Mesendoderm (in vitro differentiated cells): Measurements from ENCODE around the gene GATB.

Source experiments
- DNase-seq: peaks from one replicate; pipeline ENCODE4 v3.0.0; 2013
- H2AK5ac ChIP-seq: 2 replicates; pipeline ENCODE4 v1.6.1; 2013; ENCODE audit warnings: low read length, inconsistent platforms
- H2BK120ac ChIP-seq: 2 replicates; pipeline ENCODE4 v1.6.1; 2013; ENCODE audit warnings: low read depth, mild to moderate bottlenecking, low read length, moderate library complexity, mixed read lengths
- H2BK15ac ChIP-seq: replicated peaks from 2 replicates; pipeline ENCODE4 v1.6.1; 2013; ENCODE audit warnings: low read depth, mild to moderate bottlenecking, moderate library complexity
- H2BK5ac ChIP-seq: 2 replicates; pipeline ENCODE4 v1.6.1; 2013; ENCODE audit warnings: low read length, inconsistent platforms
- H3K18ac ChIP-seq: 2 replicates; pipeline ENCODE4 v1.6.1; 2013; ENCODE audit warnings: mild to moderate bottlenecking, low read length, mixed read lengths
- H3K23ac ChIP-seq: one replicate; pipeline ENCODE4 v1.6.1; 2013; ENCODE audit warnings: low read length
- H3K27ac ChIP-seq: 2 replicates; pipeline ENCODE4 v1.5.1; 2013; ENCODE audit warnings: low read depth, mild to moderate bottlenecking, inconsistent platforms, low read length, moderate library complexity
- H3K27me3 ChIP-seq: 2 replicates; pipeline ENCODE4 v1.6.1; 2013; ENCODE audit warnings: low read length, control low read depth, mild to moderate bottlenecking, inconsistent platforms; ENCODE audit not compliant: insufficient read depth, poor library complexity
- H3K36me3 ChIP-seq: 2 replicates; pipeline ENCODE4 v1.6.1; 2013; ENCODE audit warnings: low read length, inconsistent platforms; ENCODE audit not compliant: control insufficient read depth, insufficient read depth
- H3K4ac ChIP-seq: one replicate; pipeline ENCODE4 v1.6.1; 2013; ENCODE audit warnings: low read depth, mild to moderate bottlenecking, low read length, moderate library complexity
- H3K4me1 ChIP-seq: 2 replicates; pipeline ENCODE4 v1.6.1; 2013; ENCODE audit warnings: low read depth, low read length, inconsistent platforms; ENCODE audit not compliant: control insufficient read depth
- H3K4me2 ChIP-seq: 2 replicates; pipeline ENCODE4 v1.6.1; 2013; ENCODE audit warnings: low read length
- H3K4me3 ChIP-seq: 2 replicates; pipeline ENCODE4 v1.5.1; 2013; ENCODE audit warnings: mild to moderate bottlenecking, low read length
- H3K56ac ChIP-seq: one replicate; pipeline ENCODE4 v1.6.1; 2013; ENCODE audit warnings: low read length
- H3K79me1 ChIP-seq: 2 replicates; pipeline ENCODE4 v1.6.1; 2013; ENCODE audit warnings: low read length, inconsistent platforms
- H3K79me2 ChIP-seq: 2 replicates; pipeline ENCODE4 v1.6.1; 2013; ENCODE audit warnings: mild to moderate bottlenecking, low read length; ENCODE audit not compliant: control insufficient read depth, insufficient read depth
- H3K9ac ChIP-seq: 2 replicates; pipeline ENCODE4 v1.6.1; 2013; ENCODE audit warnings: low read length, inconsistent platforms
- H4K5ac ChIP-seq: one replicate; pipeline ENCODE4 v1.6.1; 2013; ENCODE audit warnings: low read length
- H4K8ac ChIP-seq: one replicate; pipeline ENCODE4 v1.6.1; 2013; ENCODE audit warnings: low read depth, mild to moderate bottlenecking, control low read depth, low read length, moderate library complexity
- WGBS: extraction: QIAGEN DNeasy Blood & Tissue Kit; methylation state at CpG from one replicate; pipeline ENCODE4 v1.1.7; 2013; ENCODE audit warnings: low lambda C conversion rate, missing lambda C conversion rate; ENCODE audit not compliant: insufficient coverage; ENCODE audit errors: extremely low coverage; 5-methylcytosine and 5-hydroxymethylcytosine counted together

Gene GATB

DNA sequence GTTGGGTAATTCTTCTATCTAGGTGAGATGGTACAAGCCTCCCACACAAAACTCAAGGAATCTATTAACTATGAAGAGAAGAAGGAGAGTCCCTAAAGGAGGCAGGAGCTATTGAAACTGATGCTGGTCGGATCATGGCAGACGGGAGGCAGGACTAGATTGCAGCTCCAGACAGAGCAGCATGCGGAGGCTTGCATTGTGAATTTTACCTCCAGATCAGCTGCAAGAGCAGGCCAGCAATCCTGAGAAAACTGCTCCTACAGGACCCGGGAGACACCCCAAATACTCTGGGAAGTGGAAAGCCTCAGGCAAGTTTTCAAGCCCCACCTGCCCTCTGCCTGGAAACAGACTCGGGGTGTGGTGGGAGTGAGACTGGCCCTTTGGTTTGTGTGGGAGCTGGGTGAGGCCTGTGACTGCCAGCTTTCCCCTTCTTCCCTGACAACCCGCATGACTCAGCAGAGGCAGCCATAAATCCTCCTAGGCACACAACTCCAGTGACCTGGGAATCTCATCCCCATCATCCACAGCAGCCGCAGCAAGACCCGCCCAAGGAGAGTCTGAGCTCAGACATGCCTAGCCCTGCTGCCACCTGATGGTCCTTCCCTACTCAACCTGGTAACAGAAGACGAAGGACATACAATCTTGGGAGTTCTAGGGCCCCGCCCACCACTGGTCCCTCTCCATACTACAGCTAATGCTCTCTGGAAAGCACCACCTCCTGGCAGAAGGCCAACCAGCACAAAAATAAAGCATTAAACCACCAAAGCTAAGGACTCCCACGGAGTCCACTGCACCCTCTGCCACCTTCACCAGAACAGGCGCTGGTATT is 30.9 kb downstream of the GATB start:
- H3K36me3 ChIP-seq, result no peaks in the 10 kb centered on the region
- peak; percentile 59 for DNase-seq
- no peak overlapping the region for H3K27ac ChIP-seq
- H3K4ac ChIP-seq, result no peak overlapping the region
- H2AK5ac ChIP-seq, result no peak overlapping the region
- H3K27me3 ChIP-seq, result no peaks in the 10 kb centered on the region
- no CpG with 5 or more reads among the region's 12 CpGs for WGBS
- H3K18ac ChIP-seq, result no peak overlapping the region
- no peak overlapping the region for H2BK15ac ChIP-seq
- no peaks in the 10 kb centered on the region for H3K4me1 ChIP-seq
- H3K79me1 ChIP-seq, result no peaks in the 10 kb centered on the region
- no peak overlapping the region for H4K8ac ChIP-seq
- H2BK5ac ChIP-seq, result no peak overlapping the region
- H3K56ac ChIP-seq, result no peak overlapping the region
- H4K5ac ChIP-seq, result no peak overlapping the region
- H3K79me2 ChIP-seq, result no peaks in the 10 kb centered on the region
- no peak overlapping the region for H3K4me3 ChIP-seq
- no peak overlapping the region for H3K23ac ChIP-seq
- no peak overlapping the region for H3K9ac ChIP-seq
- H2BK120ac ChIP-seq, result no peak overlapping the region
- H3K4me2 ChIP-seq, result no peak overlapping the region

- H3K27me3 ChIP-seq, result no peaks in the 10 kb centered on the region
- no peaks in the 10 kb centered on the region for H3K36me3 ChIP-seq
- no peak overlapping the region for H2BK120ac ChIP-seq
- no peaks in the 10 kb centered on the region for H3K4me1 ChIP-seq
- WGBS, result no CpG with 5 or more reads among the region's 2 CpGs
- no peak overlapping the region for H4K5ac ChIP-seq
- H3K9ac ChIP-seq, result no peak overlapping the region
- no peak overlapping the region for H2BK5ac ChIP-seq
- no peak overlapping the region for H3K4me3 ChIP-seq
- no peak overlapping the region for H2BK15ac ChIP-seq
- H3K27ac ChIP-seq, result no peak overlapping the region
- no peak for DNase-seq
- H2AK5ac ChIP-seq, result no peak overlapping the region
- H3K18ac ChIP-seq, result no peak overlapping the region
- H3K23ac ChIP-seq, result no peak overlapping the region
- no peaks in the 10 kb centered on the region for H3K79me2 ChIP-seq
- no peaks in the 10 kb centered on the region for H3K79me1 ChIP-seq
- H4K8ac ChIP-seq, result no peak overlapping the region
- H3K4me2 ChIP-seq, result no peak overlapping the region
- H3K4ac ChIP-seq, result no peak overlapping the region
- H3K56ac ChIP-seq, result no peak overlapping the region
Measured at GRCh38 chr4:151728679-151729078, 32.1 kb downstream of the GATB start.

DNA sequence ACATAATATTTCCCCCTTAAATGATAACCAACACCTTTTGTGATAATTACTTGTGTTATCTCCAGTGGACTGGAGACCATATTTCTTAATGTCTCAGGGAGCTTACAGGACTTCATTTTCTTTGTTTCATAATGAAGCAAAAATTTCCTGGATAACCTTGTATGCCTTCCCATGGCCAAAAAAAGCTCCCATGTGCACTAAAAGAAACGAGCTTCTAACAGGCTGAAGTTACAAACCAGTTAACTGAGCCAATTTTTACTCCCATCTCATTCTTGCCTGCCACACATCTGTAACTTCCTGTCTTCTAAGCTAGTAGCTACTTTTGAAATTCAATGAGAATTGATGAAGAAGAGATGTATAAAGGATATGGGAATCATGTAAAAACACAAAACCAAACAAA is 32.8 kb downstream of the GATB start:
- H4K5ac ChIP-seq, result no peak overlapping the region
- no CpG with 5 or more reads among the region's 1 CpG for WGBS

GRCh38 chr4:151727365-151727764 is 33.4 kb downstream of the GATB start:
- no CpG with 5 or more reads among the region's 1 CpG for WGBS
- Histone ChIP-seq H3K23ac (no peak overlapping the region), H3K56ac (no peak overlapping the region), H3K27me3 (no peaks in the 10 kb centered on the region), H3K79me1 (no peaks in the 10 kb centered on the region), H3K9ac (no peak overlapping the region), H4K5ac (no peak overlapping the region), H3K4ac (no peak overlapping the region), H3K27ac (no peak overlapping the region), H2BK15ac (no peak overlapping the region), H3K79me2 (no peaks in the 10 kb centered on the region), H2BK5ac (no peak overlapping the region), H3K36me3 (no peaks in the 10 kb centered on the region), H2BK120ac (no peak overlapping the region), H4K8ac (no peak overlapping the region), H3K18ac (no peak overlapping the region), H2AK5ac (no peak overlapping the region), H3K4me2 (no peak overlapping the region), H3K4me1 (peaks cover 2% of the 10 kb centered on the region), H3K4me3 (no peak overlapping the region)
- no peak for DNase-seq

More for the DNA sequence above, 32.8 kb downstream of the GATB start:
- Histone ChIP-seq H4K8ac (no peak overlapping the region), H3K79me1 (no peaks in the 10 kb centered on the region), H3K79me2 (no peaks in the 10 kb centered on the region), H3K4me3 (no peak overlapping the region), H3K4ac (no peak overlapping the region), H2BK15ac (no peak overlapping the region), H3K27ac (no peak overlapping the region), H2BK5ac (no peak overlapping the region), H2BK120ac (no peak overlapping the region), H3K9ac (no peak overlapping the region), H3K27me3 (no peaks in the 10 kb centered on the region), H3K36me3 (no peaks in the 10 kb centered on the region), H3K18ac (no peak overlapping the region), H3K56ac (no peak overlapping the region), H3K4me1 (peaks cover under 1% of the 10 kb centered on the region), H3K23ac (no peak overlapping the region), H3K4me2 (no peak overlapping the region), H2AK5ac (no peak overlapping the region)
- no peak for DNase-seq

DNA sequence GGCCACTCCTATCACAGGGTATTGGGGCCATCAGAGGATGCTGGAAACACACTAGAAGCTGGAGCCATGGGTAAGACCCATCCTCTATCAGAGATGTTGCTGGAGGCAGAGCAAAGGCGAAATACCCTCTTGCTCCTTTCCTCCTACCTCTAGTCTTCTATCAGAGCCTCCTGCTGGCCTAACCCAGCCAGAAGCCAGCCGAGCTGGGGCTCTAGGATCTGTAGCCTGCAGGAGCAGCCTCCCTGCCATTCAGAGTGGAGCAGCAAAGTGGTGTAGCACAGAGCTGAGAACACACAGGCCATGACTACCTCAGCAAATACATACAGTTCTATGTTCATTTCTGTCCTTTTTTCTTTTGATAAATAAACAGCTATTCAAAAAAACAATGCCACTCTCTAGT is 35.7 kb downstream of the GATB start:
- Histone ChIP-seq H3K4me1 (peaks cover 2% of the 10 kb centered on the region), H2AK5ac (no peak overlapping the region), H3K9ac (no peak overlapping the region), H2BK120ac (no peak overlapping the region), H3K79me2 (no peaks in the 10 kb centered on the region), H3K23ac (no peak overlapping the region), H3K56ac (no peak overlapping the region), H4K5ac (no peak overlapping the region), H3K4me3 (no peak overlapping the region), H2BK5ac (no peak overlapping the region), H3K18ac (no peak overlapping the region), H2BK15ac (no peak overlapping the region), H4K8ac (no peak overlapping the region), H3K79me1 (no peaks in the 10 kb centered on the region), H3K4ac (no peak overlapping the region), H3K36me3 (no peaks in the 10 kb centered on the region), H3K27me3 (no peaks in the 10 kb centered on the region), H3K27ac (no peak overlapping the region), H3K4me2 (no peak overlapping the region)
- no CpG with 5 or more reads among the region's 2 CpGs for WGBS
- DNase-seq, result peak; percentile 44

DNA sequence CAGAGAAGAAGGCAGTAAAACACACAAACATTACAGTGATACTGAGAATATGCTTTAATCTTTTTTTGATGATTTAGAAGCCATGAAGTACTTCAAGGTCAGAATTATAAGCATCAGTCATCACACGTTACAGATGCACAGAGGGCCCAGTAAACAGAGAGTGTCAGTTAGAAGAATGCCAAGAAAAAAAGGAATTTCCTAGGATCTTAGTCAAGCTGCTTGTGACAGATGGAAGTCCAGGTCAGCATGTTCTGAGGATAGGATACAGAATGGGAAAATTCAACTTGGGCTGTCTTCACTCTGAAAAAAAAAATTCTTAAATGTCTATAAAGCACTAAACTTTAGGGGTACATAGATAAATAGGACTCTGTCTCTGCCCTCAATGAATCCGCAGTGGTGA is 38.9 kb downstream of the GATB start:
- Histone ChIP-seq H3K4ac (no peak overlapping the region), H3K9ac (no peak overlapping the region), H2BK5ac (no peak overlapping the region), H2BK15ac (no peak overlapping the region), H3K23ac (no peak overlapping the region), H4K8ac (no peak overlapping the region), H3K18ac (no peak overlapping the region), H3K79me1 (no peaks in the 10 kb centered on the region), H2BK120ac (no peak overlapping the region), H3K4me2 (no peak overlapping the region), H3K36me3 (no peaks in the 10 kb centered on the region), H3K79me2 (no peaks in the 10 kb centered on the region), H3K4me1 (peaks cover 5% of the 10 kb centered on the region), H3K27me3 (no peaks in the 10 kb centered on the region), H3K56ac (no peak overlapping the region), H4K5ac (no peak overlapping the region), H3K27ac (no peak overlapping the region), H2AK5ac (no peak overlapping the region), H3K4me3 (no peak overlapping the region)
- no CpG with 5 or more reads among the region's 2 CpGs for WGBS
- no peak for DNase-seq
